Naive thymus-derived CD4-positive, alpha-beta T cell (primary cell): ENCODE data around the gene KCNN2. TPM values are rescaled to one million over a fixed set of nuclear protein-coding genes. Genes with fewer than 3 reads are reported as not detected.
A peak's percentile ranks its signal among the peaks of the same experiment; 100 is the strongest.

Source experiments
- ATAC-seq: fragments of 150-1000 bp; cut with Tn5 transposase; 2 replicates; pipeline ENCODE4 v1.10.0; 2021; ENCODE audit warnings: mild to moderate bottlenecking, moderate library complexity
- CTCF ChIA-PET: fragments of 350-600 bp; sonication (Branson Sonifier 250); formaldehyde crosslinking; loops from one replicate; lab custom pipeline; 2021; ENCODE audit warnings: antibody characterized with exemption; lab: Charles Lee
- POLR2A ChIA-PET: fragments of 350-600 bp; sonication (Branson Sonifier 250); formaldehyde crosslinking; loops from one replicate; lab custom pipeline; 2021; ENCODE audit warnings: antibody characterized with exemption, inconsistent platforms; lab: Charles Lee
- DNase-seq, 9 donors: peaks; one replicate each; pipeline versions ENCODE4 v3.0.0 to v3.0.0-alpha.2; 2020 to 2022; ENCODE audit warnings: mixed read lengths in 1 of 9
- H3K27ac ChIP-seq: one replicate; pipeline ENCODE4 v1.7.0; 2013; ENCODE audit warnings: mild to moderate bottlenecking, low read depth, low read length, moderate library complexity
- H3K27me3 ChIP-seq, 2 donors: one replicate each; pipeline ENCODE4 v1.7.0; 2013; ENCODE audit warnings: low read length in 2 of 2, mild to moderate bottlenecking in 2 of 2, moderate library complexity in 2 of 2; ENCODE audit not compliant: control insufficient read depth in 2 of 2, insufficient read depth in 2 of 2
- H3K36me3 ChIP-seq, 3 experiments: 1 replicate in 2 of 3; 2 replicates in 1 of 3; pipeline ENCODE4 v1.7.0; 2013; ENCODE audit warnings: low read length in 3 of 3, mild to moderate bottlenecking in 3 of 3, moderate library complexity in 1 of 3; ENCODE audit not compliant: insufficient read depth in 3 of 3, control insufficient read depth in 2 of 3
- H3K4me1 ChIP-seq, 2 donors: one replicate each; pipeline ENCODE4 v1.7.0; 2013; ENCODE audit warnings: low read length in 2 of 2, mild to moderate bottlenecking in 2 of 2, moderate library complexity in 1 of 2; ENCODE audit not compliant: control insufficient read depth in 2 of 2, insufficient read depth in 2 of 2
- H3K4me3 ChIP-seq: 2 replicates; pipeline ENCODE4 v1.7.0; 2013; ENCODE audit warnings: mild to moderate bottlenecking, low read length
- H3K9me3 ChIP-seq, 3 experiments: 1 replicate in 2 of 3; 2 replicates in 1 of 3; pipeline ENCODE4 v1.7.0; 2013; ENCODE audit warnings: low read length in 3 of 3; ENCODE audit not compliant: control insufficient read depth in 2 of 3
- H3K27ac Mint-ChIP-seq, 9 donors: one replicate each; pipeline ENCODE4 v1.8.0; 2020 to 2022; ENCODE audit warnings: mixed read lengths in 9 of 9, mild to moderate bottlenecking in 8 of 9, moderate library complexity in 5 of 9, inconsistent platforms in 2 of 9
- H3K27me3 Mint-ChIP-seq, 5 donors: one replicate each; pipeline ENCODE4 v1.8.0; 2021 to 2022; ENCODE audit warnings: mixed read lengths in 5 of 5, mild to moderate bottlenecking in 1 of 5
- H3K36me3 Mint-ChIP-seq, 5 donors: one replicate each; pipeline ENCODE4 v1.8.0; 2020 to 2022; ENCODE audit warnings: mixed read lengths in 5 of 5, mild to moderate bottlenecking in 3 of 5, inconsistent platforms in 1 of 5
- H3K4me1 Mint-ChIP-seq, 7 donors: one replicate each; pipeline ENCODE4 v1.8.0; 2020 to 2022; ENCODE audit warnings: mixed read lengths in 7 of 7, mild to moderate bottlenecking in 3 of 7, inconsistent platforms in 1 of 7
- H3K4me3 Mint-ChIP-seq, 10 donors: one replicate each; pipeline ENCODE4 v1.8.0; 2020 to 2022; ENCODE audit warnings: mild to moderate bottlenecking in 10 of 10, mixed read lengths in 10 of 10, moderate library complexity in 6 of 10, inconsistent platforms in 2 of 10
- H3K9me3 Mint-ChIP-seq, 11 donors: one replicate each; pipeline ENCODE4 v1.8.0; 2020 to 2022; ENCODE audit warnings: mixed read lengths in 11 of 11, mild to moderate bottlenecking in 4 of 11, inconsistent platforms in 1 of 11, moderate library complexity in 1 of 11
- intact Hi-C, 2 donors: fragments of 100-400 bp; cut with micrococcal nuclease; formaldehyde crosslinking; loops; one replicate each; pipeline ENCODE4 v1.15.1; 2023
- polyA plus RNA-seq, 2 donors: library from polyadenylated mRNA; unstranded; fragments of 300-500 nt; fragmentation: Illumina TruSeq; gene quantifications; one replicate each; pipeline ENCODE4 v1.2.3, GENCODE V29; 2021
- total RNA-seq, 6 experiments: library from RNA in 5 of 6; stranded (reverse) in 5 of 6; gene quantifications; 1 replicate in 5 of 6; 2 replicates in 1 of 6; pipeline ENCODE4 v1.2.3 and lab custom pipeline; 2021 to 2026

Gene KCNN2
- total and polyA plus RNA-seq, 7 experiments from 2014 or later = not detected

DNA sequence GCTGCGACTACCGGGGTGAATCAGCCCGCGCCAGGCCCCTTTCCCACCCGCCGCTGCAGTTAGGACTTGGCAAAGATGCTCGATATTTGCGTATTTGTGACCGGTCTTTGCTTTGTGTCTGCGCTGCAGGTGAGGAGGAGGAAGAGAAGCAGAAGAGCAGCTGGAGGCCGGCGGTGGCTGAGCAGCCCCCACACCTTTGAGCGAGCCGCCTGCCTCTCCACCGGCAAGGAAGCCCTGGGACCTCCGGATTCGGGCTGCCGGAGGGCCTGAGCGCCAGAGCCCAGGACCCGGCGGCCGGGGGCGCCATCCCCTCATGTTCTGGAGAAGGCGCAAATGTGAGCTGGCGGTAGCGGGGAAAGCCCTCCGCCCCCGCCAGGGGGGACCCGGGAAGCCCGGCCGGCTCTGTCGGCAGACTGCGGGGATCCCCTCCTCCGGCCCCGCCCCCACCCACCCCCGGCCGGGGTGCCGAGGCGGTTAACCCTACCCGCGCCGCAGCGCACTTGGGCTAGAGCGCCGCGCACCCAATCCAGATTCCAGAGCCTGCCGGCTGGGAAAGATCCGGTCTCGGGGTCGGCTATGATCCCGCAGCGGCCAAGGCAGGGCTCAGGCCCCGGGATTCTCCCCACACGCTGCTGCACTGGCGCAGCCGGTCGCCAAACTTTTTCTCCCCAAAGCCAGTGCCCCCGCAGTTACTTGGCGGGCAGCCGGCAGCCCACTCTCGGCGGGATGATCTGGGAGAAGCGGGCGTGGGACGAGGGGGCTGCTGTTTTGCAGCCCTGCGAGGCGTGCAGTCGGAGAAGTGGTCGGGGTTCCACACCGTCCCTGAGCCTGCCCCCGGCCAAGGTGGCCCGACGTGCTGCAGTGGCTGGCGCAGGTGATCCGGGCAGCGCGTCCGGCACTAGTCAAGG lies 800 bp upstream of the KCNN2 start:
- intact Hi-C loops = no loop called here

DNA sequence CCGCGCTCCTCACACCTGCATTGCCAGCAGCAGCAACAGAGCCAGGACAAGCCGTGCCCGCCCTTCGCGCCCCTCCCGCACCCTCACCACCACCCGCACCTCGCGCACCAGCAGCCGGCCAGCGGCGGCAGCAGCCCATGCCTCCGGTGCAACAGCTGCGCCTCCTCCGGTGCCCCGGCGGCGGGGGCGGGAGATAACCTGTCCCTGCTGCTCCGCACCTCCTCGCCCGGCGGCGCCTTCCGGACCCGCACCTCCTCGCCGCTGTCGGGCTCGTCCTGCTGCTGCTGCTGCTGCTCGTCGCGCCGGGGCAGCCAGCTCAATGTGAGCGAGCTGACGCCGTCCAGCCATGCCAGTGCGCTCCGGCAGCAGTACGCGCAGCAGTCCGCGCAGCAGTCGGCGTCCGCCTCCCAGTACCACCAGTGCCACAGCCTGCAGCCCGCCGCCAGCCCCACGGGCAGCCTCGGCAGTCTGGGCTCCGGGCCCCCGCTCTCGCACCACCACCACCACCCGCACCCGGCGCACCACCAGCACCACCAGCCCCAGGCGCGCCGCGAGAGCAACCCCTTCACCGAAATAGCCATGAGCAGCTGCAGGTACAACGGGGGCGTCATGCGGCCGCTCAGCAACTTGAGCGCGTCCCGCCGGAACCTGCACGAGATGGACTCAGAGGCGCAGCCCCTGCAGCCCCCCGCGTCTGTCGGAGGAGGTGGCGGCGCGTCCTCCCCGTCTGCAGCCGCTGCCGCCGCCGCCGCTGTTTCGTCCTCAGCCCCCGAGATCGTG lies 517 bp downstream of the KCNN2 start:
- H3K9me3 Mint-ChIP-seq = peaks cover 0 to 11% (median 1%) of the 10 kb centered on the region in 11 donors
- ChIA-PET CTCF (no interaction called here), POLR2A (no interaction called here)
- no peaks in the 10 kb centered on the region for H3K9me3 ChIP-seq
- no peaks in the 10 kb centered on the region for H3K27me3 ChIP-seq
- H3K4me3 ChIP-seq = no peak overlapping the region
- no peak overlapping the region for H3K27ac ChIP-seq
- H3K4me1 Mint-ChIP-seq = peaks cover 0 to 11% (median 5%) of the 10 kb centered on the region in 7 donors
- peak overlapping the region in 1 of 10 donors; percentile 25 for H3K4me3 Mint-ChIP-seq
- H3K36me3 Mint-ChIP-seq = no peaks in the 10 kb centered on the region
- no peak overlapping the region for H3K27ac Mint-ChIP-seq
- DNase-seq = no peak
- intact Hi-C loops = no loop called here
- H3K27me3 Mint-ChIP-seq = peaks cover 44 to 65% (median 46%) of the 10 kb centered on the region in 5 donors
- no peak for ATAC-seq
- no peaks in the 10 kb centered on the region for H3K36me3 ChIP-seq
- H3K4me1 ChIP-seq = no peaks in the 10 kb centered on the region

More for the DNA sequence above, 800 bp upstream of the KCNN2 start:
- H3K4me1 ChIP-seq = no peaks in the 10 kb centered on the region
- ChIA-PET POLR2A (no interaction called here), CTCF (no interaction called here)
- Mint-ChIP-seq H3K27me3 (peaks cover 39 to 65% (median 54%) of the 10 kb centered on the region in 5 donors), H3K36me3 (no peaks in the 10 kb centered on the region), H3K4me1 (peaks cover 0 to 11% (median 5%) of the 10 kb centered on the region in 7 donors), H3K4me3 (no peak overlapping the region), H3K9me3 (peaks cover 0 to 11% (median 1%) of the 10 kb centered on the region in 11 donors), H3K27ac (peak overlapping the region in 1 of 9 donors; percentile 42)
- H3K36me3 ChIP-seq = no peaks in the 10 kb centered on the region
- no peak overlapping the region for H3K27ac ChIP-seq
- no peaks in the 10 kb centered on the region for H3K9me3 ChIP-seq
- H3K4me3 ChIP-seq = no peak overlapping the region
- DNase-seq (no peak), ATAC-seq (no peak)
- no peaks in the 10 kb centered on the region for H3K27me3 ChIP-seq

- H3K9me3 ChIP-seq = no peaks in the 10 kb centered on the region
- H3K27ac Mint-ChIP-seq = peak overlapping the region in 1 of 9 donors; percentile 3
- no peak overlapping the region for H3K4me3 ChIP-seq
- no peaks in the 10 kb centered on the region for H3K4me1 ChIP-seq
- no peaks in the 10 kb centered on the region for H3K27me3 ChIP-seq
- H3K27me3 Mint-ChIP-seq = peaks cover 44 to 65% (median 45%) of the 10 kb centered on the region in 5 donors
- peaks cover 0 to 11% (median 5%) of the 10 kb centered on the region in 7 donors for H3K4me1 Mint-ChIP-seq
- ATAC-seq = no peak
- H3K27ac ChIP-seq = no peak overlapping the region
- CTCF ChIA-PET = no interaction called here
- no peak for DNase-seq
- POLR2A ChIA-PET = no interaction called here
- intact Hi-C loops = no loop called here
- H3K36me3 ChIP-seq = no peaks in the 10 kb centered on the region
- H3K9me3 Mint-ChIP-seq = peaks cover 0 to 11% (median 1%) of the 10 kb centered on the region in 11 donors
- no peak overlapping the region for H3K4me3 Mint-ChIP-seq
- H3K36me3 Mint-ChIP-seq = no peaks in the 10 kb centered on the region
These were observed 1.3 kb downstream of the KCNN2 start for GRCh38 chr5:114362977-114363761.

- intact Hi-C loops = no loop called here
- Mint-ChIP-seq H3K36me3 (no peaks in the 10 kb centered on the region), H3K4me1 (peaks cover 0 to 11% (median 5%) of the 10 kb centered on the region in 7 donors), H3K9me3 (peaks cover 0 to 5% (median 0%) of the 10 kb centered on the region in 11 donors), H3K27ac (peak overlapping the region in 1 of 9 donors; percentile 3), H3K27me3 (peaks cover 38 to 59% (median 40%) of the 10 kb centered on the region in 5 donors), H3K4me3 (peak overlapping the region in 1 of 10 donors; percentile 39)
- ChIA-PET POLR2A (no interaction called here), CTCF (no interaction called here)
- Histone ChIP-seq H3K4me3 (no peak overlapping the region), H3K4me1 (no peaks in the 10 kb centered on the region), H3K27ac (no peak overlapping the region), H3K9me3 (no peaks in the 10 kb centered on the region), H3K36me3 (no peaks in the 10 kb centered on the region), H3K27me3 (no peaks in the 10 kb centered on the region)
- DNase-seq = no peak
- no peak for ATAC-seq
These were observed 2.0 kb downstream of the KCNN2 start for GRCh38 chr5:114363837-114364236.

- H3K36me3 Mint-ChIP-seq = no peaks in the 10 kb centered on the region
- H3K27me3 Mint-ChIP-seq = peaks cover 14 to 33% (median 23%) of the 10 kb centered on the region in 5 donors
- no peak overlapping the region for H3K27ac ChIP-seq
- intact Hi-C loops = no loop called here
- H3K4me3 Mint-ChIP-seq = no peak overlapping the region
- ATAC-seq (no peak), DNase-seq (no peak)
- no peaks in the 10 kb centered on the region for H3K9me3 ChIP-seq
- no peak overlapping the region for H3K4me3 ChIP-seq
- peaks cover 0 to 6% (median 0%) of the 10 kb centered on the region in 11 donors for H3K9me3 Mint-ChIP-seq
- POLR2A ChIA-PET = interaction anchor here (0.6 kb wide), 1 partner anchor 558 kb away, joined by 3 read pairs; no protein-coding TSS in a partner anchor
- H3K27me3 ChIP-seq = no peaks in the 10 kb centered on the region
- H3K4me1 ChIP-seq = no peaks in the 10 kb centered on the region
- H3K27ac Mint-ChIP-seq = no peak overlapping the region
- no peaks in the 10 kb centered on the region for H3K36me3 ChIP-seq
- peaks cover 0 to 6% (median 5%) of the 10 kb centered on the region in 7 donors for H3K4me1 Mint-ChIP-seq
- CTCF ChIA-PET = no interaction called here
These were observed 5.2 kb downstream of the KCNN2 start for GRCh38 chr5:114367029-114367428.
